ENCODE data around the gene C1orf232. TPM values are rescaled to one million over a fixed set of nuclear protein-coding genes. Genes with fewer than 3 reads are reported as not detected.
A peak's percentile ranks its signal among the peaks of the same experiment; 100 is the strongest.

The C1orf232 gene
- total and polyA plus RNA-seq, 3 donors from 2014 or later, result not detected

DNA sequence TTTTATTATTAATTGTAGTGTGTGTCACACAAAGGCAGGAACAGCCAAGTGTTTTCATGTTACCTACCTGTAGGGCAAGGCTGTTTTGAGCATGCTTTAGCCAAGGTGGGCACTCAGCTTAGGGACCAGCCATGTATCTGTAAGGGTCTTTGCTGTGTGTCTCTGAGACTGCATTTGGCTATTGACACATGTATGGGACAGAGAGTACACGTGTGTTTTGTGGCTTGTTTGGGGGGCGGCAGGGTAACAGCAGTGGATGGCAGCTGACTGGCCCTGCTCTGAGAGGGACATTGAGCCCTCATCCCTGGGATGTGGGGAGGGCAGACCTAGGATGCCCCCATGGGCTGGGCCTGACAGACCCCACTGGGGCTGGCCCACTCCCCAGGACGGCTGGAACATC, 28.5 kb upstream of the C1orf232 start:
- H3K4me3 ChIP-seq, result no peak overlapping the region
- TF ChIP-seq POLR2A (IDR thresholded peaks at IDR 0.05), result no peak
- TF ChIP-seq, protein P1, sequence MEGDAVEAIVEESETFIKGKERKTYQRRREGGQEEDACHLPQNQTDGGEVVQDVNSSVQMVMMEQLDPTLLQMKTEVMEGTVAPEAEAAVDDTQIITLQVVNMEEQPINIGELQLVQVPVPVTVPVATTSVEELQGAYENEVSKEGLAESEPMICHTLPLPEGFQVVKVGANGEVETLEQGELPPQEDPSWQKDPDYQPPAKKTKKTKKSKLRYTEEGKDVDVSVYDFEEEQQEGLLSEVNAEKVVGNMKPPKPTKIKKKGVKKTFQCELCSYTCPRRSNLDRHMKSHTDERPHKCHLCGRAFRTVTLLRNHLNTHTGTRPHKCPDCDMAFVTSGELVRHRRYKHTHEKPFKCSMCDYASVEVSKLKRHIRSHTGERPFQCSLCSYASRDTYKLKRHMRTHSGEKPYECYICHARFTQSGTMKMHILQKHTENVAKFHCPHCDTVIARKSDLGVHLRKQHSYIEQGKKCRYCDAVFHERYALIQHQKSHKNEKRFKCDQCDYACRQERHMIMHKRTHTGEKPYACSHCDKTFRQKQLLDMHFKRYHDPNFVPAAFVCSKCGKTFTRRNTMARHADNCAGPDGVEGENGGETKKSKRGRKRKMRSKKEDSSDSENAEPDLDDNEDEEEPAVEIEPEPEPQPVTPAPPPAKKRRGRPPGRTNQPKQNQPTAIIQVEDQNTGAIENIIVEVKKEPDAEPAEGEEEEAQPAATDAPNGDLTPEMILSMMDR (IDR thresholded peaks at IDR 0.05), result no peak
- H3K9me3 ChIP-seq, result no peaks in the 10 kb centered on the region
- WGBS, 2 donors, result 90 to 92% methylated on average over 3 of the region's 3 CpGs
- DNase-seq, result no peak
- H3K36me3 ChIP-seq (ENCODE audit: low read depth, missing control alignments), result no peaks in the 10 kb centered on the region
- no peaks in the 10 kb centered on the region for H3K27me3 ChIP-seq
- peaks cover 5% of the 10 kb centered on the region for H3K4me1 ChIP-seq
- intact Hi-C loops (cut with DNase I; ENCODE audit: low total_unique reads), result no loop called here
- no peak overlapping the region for H3K27ac ChIP-seq

DNA sequence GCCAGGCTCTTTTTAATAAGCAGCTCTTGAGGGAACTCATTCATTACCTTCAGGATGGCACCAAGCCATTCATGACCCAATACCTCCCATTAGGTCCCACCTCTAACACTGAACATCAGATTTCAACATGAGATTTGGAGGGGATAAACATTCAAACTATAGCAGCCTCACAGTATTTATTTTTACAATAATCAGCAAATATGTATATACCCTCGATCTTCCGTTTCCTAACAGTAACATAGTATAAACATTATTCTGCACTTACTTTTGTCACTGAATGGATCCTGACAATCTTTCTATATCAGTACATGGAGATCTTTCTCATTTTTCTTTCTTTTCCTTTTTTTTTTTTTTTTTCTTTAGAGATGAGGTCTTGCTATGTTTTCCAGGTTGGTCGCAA, 27.0 kb upstream of the C1orf232 start:
- H3K27ac ChIP-seq, result no peak overlapping the region
- DNase-seq, result no peak
- TF ChIP-seq, protein P1 (IDR thresholded peaks at IDR 0.05), result no peak
- TF ChIP-seq POLR2A (IDR thresholded peaks at IDR 0.05), result no peak
- H3K4me3 ChIP-seq, result no peak overlapping the region
- H3K36me3 ChIP-seq (ENCODE audit: low read depth, missing control alignments), result no peaks in the 10 kb centered on the region
- whole genome bisulfite sequencing, 2 donors, result 83 to 90% methylated on average over 3 of the region's 3 CpGs
- no peaks in the 10 kb centered on the region for H3K27me3 ChIP-seq
- intact Hi-C loops (cut with DNase I; ENCODE audit: low total_unique reads), result no loop called here
- H3K9me3 ChIP-seq, result no peaks in the 10 kb centered on the region
- H3K4me1 ChIP-seq, result peaks cover 1% of the 10 kb centered on the region

DNA sequence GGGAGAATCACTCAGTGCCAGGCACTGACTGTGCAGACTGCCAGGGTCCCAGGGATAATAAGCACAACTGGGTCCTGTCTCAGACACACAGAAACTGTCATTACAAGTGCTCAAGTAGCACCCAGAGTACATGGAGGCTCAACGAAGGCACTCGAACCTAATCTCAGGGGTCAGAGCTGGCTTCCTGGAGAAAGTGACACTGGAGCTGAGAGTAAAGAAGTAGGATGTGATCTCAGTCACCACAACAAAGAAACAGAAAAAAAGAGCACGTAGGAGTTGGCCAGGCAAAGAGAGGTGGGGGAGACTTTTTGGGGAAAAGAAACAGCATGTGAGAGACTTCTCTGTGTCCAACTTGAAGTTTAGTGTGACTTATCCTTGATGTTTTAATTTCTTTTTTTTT, 23.0 kb upstream of the C1orf232 start:
- intact Hi-C loops (cut with DNase I; ENCODE audit: low total_unique reads), result no loop called here
- no peak for DNase-seq
- no peaks in the 10 kb centered on the region for H3K9me3 ChIP-seq
- H3K27ac ChIP-seq, result no peak overlapping the region
- TF ChIP-seq, protein P1 (IDR thresholded peaks at IDR 0.05), result no peak
- TF ChIP-seq POLR2A (IDR thresholded peaks at IDR 0.05), result no peak
- no peaks in the 10 kb centered on the region for H3K36me3 ChIP-seq (ENCODE audit: low read depth, missing control alignments)
- no peaks in the 10 kb centered on the region for H3K27me3 ChIP-seq
- WGBS, 2 donors, result 65 to 73% methylated on average over 3 of the region's 3 CpGs
- H3K4me1 ChIP-seq, result no peaks in the 10 kb centered on the region
- no peak overlapping the region for H3K4me3 ChIP-seq

DNA sequence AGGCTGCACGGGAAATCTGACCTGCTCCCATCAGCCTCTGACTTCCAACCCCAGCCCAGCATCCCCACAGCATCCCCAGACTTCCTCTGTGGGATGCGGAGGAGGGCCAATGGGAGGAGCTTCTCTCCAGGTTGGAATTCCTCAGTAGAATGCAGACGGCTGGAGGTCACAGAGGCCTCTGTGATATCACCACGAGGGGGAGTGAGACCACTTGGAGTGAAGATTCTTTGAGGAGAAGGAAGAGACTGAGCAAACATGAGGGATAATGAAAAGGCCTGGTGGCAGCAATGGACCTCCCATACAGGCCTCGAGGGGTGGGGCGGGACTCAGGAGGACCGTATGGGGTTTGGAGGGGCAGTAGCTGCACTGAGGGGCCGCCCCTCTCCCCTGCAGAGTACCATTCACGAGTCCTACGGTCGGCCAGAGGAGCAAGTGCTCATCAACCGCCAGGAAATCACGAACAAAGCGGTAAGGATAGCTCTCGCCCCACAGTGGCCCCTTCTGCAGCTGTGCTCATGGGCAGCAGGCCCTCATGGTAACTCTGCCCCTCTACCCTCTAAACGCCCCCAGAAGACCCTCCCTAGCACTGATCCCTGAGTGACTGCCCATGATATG, 21.7 kb upstream of the C1orf232 start, which contains the start of gene CATSPER4:
Gene CATSPER4 (plus strand): TSS at position 230 of the 615 bp plus-strand sequence. CDS start 26 bp downstream, at position 256.
- H3K27ac ChIP-seq, result no peak within 1 kb of the TSS
- intact Hi-C loops (cut with DNase I; ENCODE audit: low total_unique reads), result no loop called here
- DNase-seq, result peak; percentile 67
- H3K4me3 ChIP-seq, result no peak within 1 kb of the TSS
- 49 to 66% methylated on average over 16 of the region's 16 CpGs for WGBS, 2 donors
- H3K27me3 ChIP-seq, result no peaks in the 10 kb centered on the region
- no peaks in the 10 kb centered on the region for H3K36me3 ChIP-seq (ENCODE audit: low read depth, missing control alignments)
- H3K9me3 ChIP-seq, result no peaks in the 10 kb centered on the region
- H3K4me1 ChIP-seq, result no peaks in the 10 kb centered on the region
- TF ChIP-seq POLR2A (IDR thresholded peaks at IDR 0.05), result no peak
- TF ChIP-seq, protein P1 (IDR thresholded peaks at IDR 0.05), result peak in 1 of 3 experiments; percentile 10

DNA sequence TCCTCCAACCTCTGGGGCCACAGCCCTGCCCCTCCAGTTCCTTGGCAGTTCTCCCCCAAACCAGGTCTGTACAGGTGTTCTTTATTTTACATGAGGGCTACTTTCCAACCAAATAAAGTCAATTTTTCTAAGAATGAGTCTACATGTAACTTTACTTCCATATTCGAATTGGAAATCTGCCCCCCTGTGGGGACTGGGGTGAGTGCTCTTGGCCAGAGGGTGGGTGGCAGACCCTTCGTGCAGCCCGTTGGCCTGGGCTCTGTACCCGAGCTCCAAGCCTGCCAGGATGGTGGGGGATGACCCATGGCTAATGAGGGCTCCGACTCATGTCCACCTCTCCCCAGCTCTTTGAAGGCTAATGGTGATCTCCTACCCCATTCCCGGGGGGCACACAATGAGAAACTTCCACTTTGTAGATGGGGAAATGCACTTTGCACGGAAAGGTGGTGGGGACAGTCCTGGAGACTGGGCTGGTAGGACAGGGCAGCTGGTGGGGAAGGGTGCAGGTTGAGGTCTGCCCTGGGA, 21.1 kb upstream of the C1orf232 start:
- DNase-seq, result no peak
- Histone ChIP-seq H3K36me3 (ENCODE audit: low read depth, missing control alignments) (no peaks in the 10 kb centered on the region), H3K9me3 (no peaks in the 10 kb centered on the region), H3K4me1 (no peaks in the 10 kb centered on the region), H3K4me3 (no peak overlapping the region), H3K27ac (no peak overlapping the region), H3K27me3 (no peaks in the 10 kb centered on the region)
- TF ChIP-seq, protein P1 (IDR thresholded peaks at IDR 0.05), result no peak
- no peak for TF ChIP-seq POLR2A (IDR thresholded peaks at IDR 0.05)
- intact Hi-C loops (cut with DNase I; ENCODE audit: low total_unique reads), result no loop called here
- 80 to 91% methylated on average over 7 of the region's 7 CpGs for WGBS, 2 donors

Measured in testis (tissue), 3 donors.